Measurements from ENCODE around the gene SYT17. TPM values are rescaled to one million over a fixed set of nuclear protein-coding genes. Genes with fewer than 3 reads are reported as not detected.

Gene SYT17
- total RNA-seq, 3 donors from 2014 or later: 1.9 to 11.9 (median 5.2) TPM

GRCh38 chr16:19152042-19152441 lies 16.0 kb upstream of the SYT17 start:
- H3K36me3 ChIP-seq: no peaks in the 10 kb centered on the region
- peaks cover 0 to 7% of the 10 kb centered on the region in 2 donors for H3K9me3 ChIP-seq
- no peak for DNase-seq (ENCODE audit: low spot score in 2 of 2)
- no peaks in the 10 kb centered on the region for H3K27me3 ChIP-seq
- TF ChIP-seq POLR2AphosphoS5 (IDR thresholded peaks at IDR 0.05) (no peak), POLR2A (IDR thresholded peaks at IDR 0.05) (no peak), CTCF (IDR thresholded peaks at IDR 0.05) (no peak)
- no peak overlapping the region for H3K4me3 ChIP-seq
- intact Hi-C loops (cut with DNase I; ENCODE audit: low total_unique reads): no loop called here
- no peak overlapping the region for H3K27ac ChIP-seq
- H3K4me1 ChIP-seq: no peaks in the 10 kb centered on the region

- DNase-seq (ENCODE audit: low spot score in 2 of 2): no peak
- Histone ChIP-seq H3K36me3 (no peaks in the 10 kb centered on the region), H3K4me3 (no peak overlapping the region), H3K9me3 (peaks cover 0 to 7% of the 10 kb centered on the region in 2 donors), H3K27ac (no peak overlapping the region), H3K27me3 (no peaks in the 10 kb centered on the region), H3K4me1 (no peaks in the 10 kb centered on the region)
- no peak for TF ChIP-seq POLR2AphosphoS5 (IDR thresholded peaks at IDR 0.05)
- no peak for TF ChIP-seq CTCF (IDR thresholded peaks at IDR 0.05)
- TF ChIP-seq POLR2A (IDR thresholded peaks at IDR 0.05): no peak
- intact Hi-C loops (cut with DNase I; ENCODE audit: low total_unique reads): no loop called here
Measured at GRCh38 chr16:19153876-19154275, 14.2 kb upstream of the SYT17 start.

- no peak overlapping the region for H3K27ac ChIP-seq
- TF ChIP-seq CTCF (IDR thresholded peaks at IDR 0.05): no peak
- TF ChIP-seq POLR2A (IDR thresholded peaks at IDR 0.05): no peak
- no peak for TF ChIP-seq POLR2AphosphoS5 (IDR thresholded peaks at IDR 0.05)
- intact Hi-C loops (cut with DNase I; ENCODE audit: low total_unique reads): loop anchor here (5.0 kb wide), 1 partner anchor 1735 kb away; no protein-coding TSS in a partner anchor
- H3K4me3 ChIP-seq: no peak overlapping the region
- DNase-seq (ENCODE audit: low spot score in 2 of 2): no peak
- H3K9me3 ChIP-seq: no peaks in the 10 kb centered on the region
- H3K4me1 ChIP-seq: no peaks in the 10 kb centered on the region
- no peaks in the 10 kb centered on the region for H3K36me3 ChIP-seq
- no peaks in the 10 kb centered on the region for H3K27me3 ChIP-seq
Measured at GRCh38 chr16:19162085-19162484, 6.0 kb upstream of the SYT17 start.

- intact Hi-C loops (cut with DNase I; ENCODE audit: low total_unique reads): loop anchor here (5.0 kb wide), 1 partner anchor 1734 kb away; no protein-coding TSS in a partner anchor
- H3K4me1 ChIP-seq: no peaks in the 10 kb centered on the region
- no peaks in the 10 kb centered on the region for H3K27me3 ChIP-seq
- H3K27ac ChIP-seq: no peak overlapping the region
- TF ChIP-seq POLR2A (IDR thresholded peaks at IDR 0.05) (no peak), CTCF (IDR thresholded peaks at IDR 0.05) (no peak), POLR2AphosphoS5 (IDR thresholded peaks at IDR 0.05) (no peak)
- no peak overlapping the region for H3K4me3 ChIP-seq
- DNase-seq (ENCODE audit: low spot score in 2 of 2): no peak
- H3K9me3 ChIP-seq: no peaks in the 10 kb centered on the region
- no peaks in the 10 kb centered on the region for H3K36me3 ChIP-seq
Measured at GRCh38 chr16:19163215-19163614, 4.8 kb upstream of the SYT17 start.

- no peak for DNase-seq (ENCODE audit: low spot score in 2 of 2)
- Histone ChIP-seq H3K36me3 (no peaks in the 10 kb centered on the region), H3K4me3 (no peak overlapping the region), H3K4me1 (no peaks in the 10 kb centered on the region), H3K9me3 (no peaks in the 10 kb centered on the region), H3K27me3 (no peaks in the 10 kb centered on the region), H3K27ac (no peak overlapping the region)
- intact Hi-C loops (cut with DNase I; ENCODE audit: low total_unique reads): loop anchor here (5.0 kb wide), 1 partner anchor 1733 kb away; no protein-coding TSS in a partner anchor
- TF ChIP-seq POLR2A (IDR thresholded peaks at IDR 0.05): no peak
- no peak for TF ChIP-seq POLR2AphosphoS5 (IDR thresholded peaks at IDR 0.05)
- TF ChIP-seq CTCF (IDR thresholded peaks at IDR 0.05): no peak
Measured at GRCh38 chr16:19164285-19164684, 3.8 kb upstream of the SYT17 start.
